Hepatocyte (in vitro differentiated cells): ENCODE data around the gene XYLT1.

Experiments used
- CTCF ChIP-seq: fragments of 200-600 bp; sonication (generic); IDR thresholded peaks from 2 replicates; pipeline ENCODE4 v1.5.1; 2016; ENCODE audit warnings: antibody characterized with exemption, mild to moderate bottlenecking; ENCODE audit not compliant: poor library complexity
- EZH2 ChIP-seq: fragments of 200-600 bp; sonication (generic); IDR thresholded peaks from 2 replicates; pipeline ENCODE4 v1.6.1; 2016; ENCODE audit warnings: antibody characterized with exemption, mild to moderate bottlenecking, borderline replicate concordance
- EZH2phosphoT487 ChIP-seq: fragments of 200-600 bp; sonication (generic); IDR thresholded peaks from one replicate; pipeline ENCODE4 v1.6.1; 2018; ENCODE audit warnings: antibody characterized with exemption, mild to moderate bottlenecking, low read depth, moderate library complexity; ENCODE audit not compliant: unreplicated experiment, severe bottlenecking

GRCh38 chr16:17325476-17326143 is 145.2 kb downstream of the XYLT1 start:
- TF ChIP-seq EZH2phosphoT487 (no peak), CTCF (no peak), EZH2 (no peak)
